Transverse colon (tissue), 4 donors: Measurements from ENCODE around the gene FITM1. TPM values are rescaled to one million over a fixed set of nuclear protein-coding genes. Genes with fewer than 3 reads are reported as not detected.

Source experiments
- DNase-seq: peaks from one replicate; pipeline ENCODE4 v3.0.0-alpha.2; 2019
- H3K27ac ChIP-seq, 4 donors: fragments of 200-600 bp; sonication (generic); 2 replicates each; pipeline ENCODE4 v1.5.1; 2016 to 2018; ENCODE audit warnings: inconsistent platforms in 4 of 4
- H3K27me3 ChIP-seq: fragments of 200-600 bp; sonication (generic); 2 replicates; pipeline ENCODE4 v1.5.1; 2017; ENCODE audit warnings: inconsistent platforms
- H3K36me3 ChIP-seq, 4 donors: fragments of 200-600 bp; sonication (generic); 2 replicates each; pipeline ENCODE4 v1.5.1; 2017 to 2019; ENCODE audit warnings: inconsistent platforms in 4 of 4
- H3K4me1 ChIP-seq, 4 donors: fragments of 200-600 bp; sonication (generic); 2 replicates each; pipeline ENCODE4 v1.5.1; 2017 to 2020; ENCODE audit warnings: inconsistent platforms in 4 of 4
- H3K4me3 ChIP-seq, 4 donors: fragments of 200-600 bp; sonication (generic); 1 replicate in 1 of 4; 2 replicates in 3 of 4; pipeline versions ENCODE4 v1.5.1 to v1.6.1; 2017 to 2019; ENCODE audit warnings: inconsistent platforms in 4 of 4
- H3K9me3 ChIP-seq, 2 donors: fragments of 200-600 bp; sonication (generic); 2 replicates each; pipeline ENCODE4 v1.5.1; 2017 to 2019; ENCODE audit warnings: inconsistent platforms in 2 of 2
- CTCF ChIP-seq, 5 experiments: fragments of 200-600 bp in 3 of 5; fragments of 450-650 bp in 2 of 5; sonication (generic) in 3 of 5; IDR thresholded peaks; 1 replicate in 2 of 5; 2 replicates in 3 of 5; pipeline ENCODE4 v1.5.1; 2016 to 2017; ENCODE audit warnings: antibody characterized with exemption in 5 of 5, inconsistent platforms in 3 of 5, mild to moderate bottlenecking in 2 of 5, moderate library complexity in 1 of 5
- EP300 ChIP-seq: sonication (generic); formaldehyde crosslinking; IDR thresholded peaks from one replicate; pipeline ENCODE4 v1.6.1; 2017; ENCODE audit warnings: antibody characterized with exemption, low read depth
- POLR2A ChIP-seq: fragments of 450-650 bp; IDR thresholded peaks from one replicate; pipeline ENCODE4 v1.6.1; 2016; ENCODE audit warnings: antibody characterized with exemption, mild to moderate bottlenecking, moderate library complexity
- POLR2AphosphoS5 ChIP-seq, 3 donors: sonication (generic); formaldehyde crosslinking; IDR thresholded peaks; one replicate each; pipeline ENCODE4 v1.6.1; 2016; ENCODE audit warnings: antibody characterized with exemption in 3 of 3
- WGBS, 2 donors: methylation state at CpG; one replicate each; pipeline ENCODE4 v1.1.5; 2018; ENCODE audit warnings: low coverage in 1 of 2; 5-methylcytosine and 5-hydroxymethylcytosine counted together
- in situ Hi-C, 4 donors: fragments of 200-750 bp; cut with MboI; loops; one replicate each; pipeline versions ENCODE4 v1.15.0 to v1.15.1; 2017; ENCODE audit warnings: low sequenced_read_pairs in 3 of 4, low pct_ligation_motif_present in 1 of 4, low pct_unique_long_range_greater_than_20kb in 1 of 4
- intact Hi-C: fragments of 100-400 bp; cut with DNase I; formaldehyde crosslinking; loops from one replicate; pipeline ENCODE4 v1.15.1; 2023; ENCODE audit warnings: low total_unique reads
- total RNA-seq, 4 donors: library from RNA; depleted of rRNA; stranded (reverse); fragments of >200 nt; gene quantifications; one replicate each; pipeline ENCODE4 v1.1.0, GENCODE V29; 2016

FITM1 gene
- total RNA-seq, 4 donors from 2014 or later = 1.4 to 1.6 TPM; not detected in 2

DNA sequence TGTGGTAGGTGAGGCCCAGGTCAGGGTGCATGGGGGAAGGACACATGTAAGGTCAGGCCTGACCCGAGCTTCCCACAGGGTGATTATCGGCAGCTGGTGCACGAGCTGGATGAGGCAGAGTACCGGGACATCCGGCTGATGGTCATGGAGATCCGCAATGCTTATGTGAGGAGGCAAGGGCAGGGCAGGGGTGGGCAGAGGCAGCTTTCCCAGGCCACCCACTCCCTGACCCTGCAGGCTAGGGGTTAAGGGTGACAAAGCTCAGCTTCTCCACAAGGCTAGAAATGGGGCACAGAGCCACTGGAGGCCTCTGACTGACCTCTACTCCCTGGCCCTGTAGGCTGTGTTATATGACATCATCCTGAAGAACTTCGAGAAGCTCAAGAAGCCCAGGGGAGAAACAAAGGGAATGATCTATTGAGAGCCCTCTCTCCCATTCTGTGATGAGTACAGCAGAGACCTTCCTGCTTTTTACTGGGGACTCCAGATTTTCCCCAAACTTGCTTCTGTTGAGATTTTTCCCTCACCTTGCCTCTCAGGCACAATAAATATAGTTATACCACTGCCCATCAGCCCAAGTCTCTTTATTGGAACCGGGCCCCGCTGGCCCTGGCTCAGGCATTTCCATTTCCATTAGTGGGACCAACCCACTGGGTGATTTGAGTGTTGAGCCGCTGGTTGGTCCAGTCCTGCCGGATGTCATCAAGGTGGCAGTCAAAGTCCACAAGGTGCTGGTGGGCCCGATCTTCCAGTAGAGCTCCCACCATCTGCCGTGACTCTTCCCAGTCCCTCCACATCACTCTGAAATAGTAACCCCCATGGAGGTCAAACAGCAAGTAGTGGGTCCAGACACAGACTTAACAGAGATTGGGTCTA lies 8.2 kb downstream of the FITM1 start:
- Histone ChIP-seq H3K27ac (no peak overlapping the region), H3K4me1 (peaks cover 24 to 62% (median 40%) of the 10 kb centered on the region in 4 donors), H3K27me3 (no peaks in the 10 kb centered on the region), H3K4me3 (no peak overlapping the region), H3K36me3 (peaks cover 0 to 19% (median 2%) of the 10 kb centered on the region in 4 donors), H3K9me3 (no peaks in the 10 kb centered on the region)
- in situ Hi-C loops (no loop called here), intact Hi-C loops (loop anchor here (5.0 kb wide), 1 partner anchor 159 kb away; the partner anchor contains the start of genes DHRS1 and NOP9)
- WGBS, 2 donors = 79 to 88% methylated on average over 3 to 13 of the region's 13 CpGs
- DNase-seq = no peak
- TF ChIP-seq EP300 = no peak
- TF ChIP-seq POLR2AphosphoS5 (IDR thresholded peaks at IDR 0.05) = no peak
- no peak for TF ChIP-seq CTCF (IDR thresholded peaks at IDR 0.05)
- TF ChIP-seq POLR2A = no peak

GRCh38 chr14:24139272-24139934 lies 8.9 kb downstream of the FITM1 start:
- TF ChIP-seq POLR2A = no peak
- Histone ChIP-seq H3K9me3 (no peaks in the 10 kb centered on the region), H3K27ac (peak overlapping the region; percentile 91 to 99 (median 95)), H3K36me3 (peaks cover 0 to 19% (median 2%) of the 10 kb centered on the region in 4 donors), H3K4me1 (peaks cover 24 to 69% (median 42%) of the 10 kb centered on the region in 4 donors), H3K4me3 (no peak overlapping the region), H3K27me3 (no peaks in the 10 kb centered on the region)
- intact Hi-C loops (loop anchor here (5.0 kb wide), 1 partner anchor 158 kb away; the partner anchor contains the start of genes DHRS1 and NOP9), in situ Hi-C loops (no loop called here)
- DNase-seq = no peak
- 33 to 71% methylated on average over 1 to 9 of the region's 9 CpGs for WGBS, 2 donors

GRCh38 chr14:24141097-24141880 lies 10.8 kb downstream of the FITM1 start, which contains the start of gene EMC9:
EMC9 (minus strand) TSS chr14:24141591; CDS start chr14:24141304, 287 bp downstream.
- in situ Hi-C loops (no loop called here), intact Hi-C loops (no loop called here)
- peaks cover 29 to 81% (median 47%) of the 10 kb centered on the region in 4 donors for H3K4me1 ChIP-seq
- WGBS, 2 donors = 1% methylated on average over 58 of the region's 65 CpGs; no CpG with 5 or more reads in 1 of the 2 donors
- no peaks in the 10 kb centered on the region for H3K9me3 ChIP-seq
- DNase-seq = peak; percentile 100
- TF ChIP-seq CTCF (IDR thresholded peaks at IDR 0.05) (peak; percentile 49 to 92 (median 69)), POLR2A (peak; percentile 89), EP300 (no peak), POLR2AphosphoS5 (IDR thresholded peaks at IDR 0.05) (peak; percentile 88 to 92 (median 91))
- H3K27ac ChIP-seq = peak within 1 kb of the TSS; percentile 91 to 99 (median 95)
- peaks cover 0 to 19% (median 2%) of the 10 kb centered on the region in 4 donors for H3K36me3 ChIP-seq
- no peaks in the 10 kb centered on the region for H3K27me3 ChIP-seq
- H3K4me3 ChIP-seq = peak within 1 kb of the TSS; percentile 49 to 98 (median 73)

- Histone ChIP-seq H3K27ac (no peak overlapping the region), H3K27me3 (no peaks in the 10 kb centered on the region), H3K4me3 (no peak overlapping the region), H3K9me3 (no peaks in the 10 kb centered on the region), H3K4me1 (peaks cover 24 to 68% (median 45%) of the 10 kb centered on the region in 4 donors), H3K36me3 (peaks cover 0 to 10% (median under 1%) of the 10 kb centered on the region in 4 donors)
- DNase-seq = no peak
- 78% methylated on average over 2 of the region's 2 CpGs; no CpG with 5 or more reads in 1 of the 2 donors for WGBS, 2 donors
- in situ Hi-C loops = no loop called here
- intact Hi-C loops = no loop called here
- no peak for TF ChIP-seq CTCF (IDR thresholded peaks at IDR 0.05)
- TF ChIP-seq EP300 = no peak
- no peak for TF ChIP-seq POLR2A
- TF ChIP-seq POLR2AphosphoS5 (IDR thresholded peaks at IDR 0.05) = no peak
These were observed 13.1 kb downstream of the FITM1 start for GRCh38 chr14:24143511-24143910.
